GM13977 (cell line): ENCODE measurements around the gene NIM1K.

Experiments used
- DNase-seq: peaks from one replicate; pipeline ENCODE4 v3.0.0; 2012; ENCODE audit warnings: low spot score
- CTCF ChIP-seq: IDR thresholded peaks from 2 replicates; pipeline ENCODE4 v1.5.1; 2012; ENCODE audit warnings: mild to moderate bottlenecking, control low read depth; ENCODE audit not compliant: insufficient read depth; ENCODE audit errors: extremely low read depth, missing control alignments
- in situ Hi-C: fragments of 300-500 bp; cut with MboI; formaldehyde crosslinking; loops from one replicate; pipeline ENCODE4 v1.12.0; 2022; ENCODE audit warnings: low sequenced_read_pairs, low pct_unique_long_range_greater_than_20kb, mixed read lengths, inconsistent platforms; ENCODE audit not compliant: unreplicated experiment

Gene NIM1K

GRCh38 chr5:43191740-43192557 is at the start of gene NIM1K:
Gene NIM1K, plus strand, starts transcription at chr5:43192225. Its CDS starts 53,551 bp downstream, at chr5:43245776.
- in situ Hi-C loops = no loop called here
- peak; percentile 2 for TF ChIP-seq CTCF
- DNase-seq = peak; percentile 84

GRCh38 chr5:43145071-43145470 is 47.0 kb upstream of the NIM1K start:
- in situ Hi-C loops = no loop called here
- TF ChIP-seq CTCF = no peak
- no peak for DNase-seq

GRCh38 chr5:43146958-43147357 is 45.1 kb upstream of the NIM1K start:
- TF ChIP-seq CTCF = no peak
- no peak for DNase-seq
- in situ Hi-C loops = no loop called here

- no peak for TF ChIP-seq CTCF
- no peak for DNase-seq
- in situ Hi-C loops = no loop called here
These were observed 43.6 kb upstream of the NIM1K start for GRCh38 chr5:43148417-43148816.

- DNase-seq = no peak
- in situ Hi-C loops = no loop called here
- no peak for TF ChIP-seq CTCF
These were observed 42.8 kb upstream of the NIM1K start for GRCh38 chr5:43149231-43149630.

GRCh38 chr5:43150075-43150474 is 42.0 kb upstream of the NIM1K start:
- in situ Hi-C loops = no loop called here
- DNase-seq = no peak
- TF ChIP-seq CTCF = no peak
